Measurements from ENCODE around the gene BLOC1S2.
A peak's percentile ranks its signal among the peaks of the same experiment; 100 is the strongest.

BLOC1S2 gene

GRCh38 chr10:100267239-100268104 is 19.0 kb downstream of the BLOC1S2 start, which contains the start of gene CWF19L1:
Gene CWF19L1 (minus strand): TSS chr10:100267638. CDS start chr10:100267593, 45 bp downstream.
- Mint-ChIP-seq H3K4me3 (peak within 1 kb of the TSS; percentile 100), H3K36me3 (ENCODE audit: low read depth) (peaks cover 33% of the 10 kb centered on the region)
- intact Hi-C loops (cut with micrococcal nuclease) = no loop called here

DNA sequence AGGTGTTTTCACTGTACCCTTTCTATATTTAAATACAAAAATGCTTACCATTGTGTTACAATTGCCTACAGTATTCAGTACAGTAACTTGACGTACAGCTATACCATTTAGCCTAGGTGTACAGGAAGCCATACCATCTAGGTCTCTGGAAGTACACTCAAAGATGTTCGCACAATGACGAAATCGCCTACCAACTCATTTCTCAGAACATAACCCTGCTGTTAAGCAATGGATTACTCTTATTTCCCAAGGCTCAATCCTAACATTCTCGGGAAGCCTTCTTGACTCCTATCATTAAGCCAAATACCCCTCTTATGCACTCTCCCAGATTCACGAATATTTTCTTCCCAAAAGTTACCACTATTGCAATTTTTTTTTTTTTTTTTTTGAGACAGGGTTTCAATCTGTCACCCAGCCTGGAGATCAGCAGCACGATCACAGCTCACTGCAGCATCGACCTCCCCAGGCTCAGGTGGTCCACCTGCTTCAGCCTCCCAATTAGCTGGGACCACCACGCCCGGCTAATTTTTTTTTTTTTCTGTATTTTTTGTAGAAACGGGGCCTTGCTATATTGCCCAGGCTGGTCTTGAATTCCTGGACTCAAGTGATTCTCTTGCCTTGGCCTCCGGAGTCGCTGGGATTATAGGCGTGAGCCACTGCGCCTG is 20.5 kb downstream of the BLOC1S2 start:
- Mint-ChIP-seq H3K27me3 (no peaks in the 10 kb centered on the region), H3K4me1 (ENCODE audit: low read depth) (peaks cover 35% of the 10 kb centered on the region), H3K36me3 (ENCODE audit: low read depth) (peaks cover 42% of the 10 kb centered on the region), H3K27ac (peak overlapping the region; percentile 98), H3K9me3 (no peaks in the 10 kb centered on the region), H3K4me3 (peak overlapping the region; percentile 36)
- intact Hi-C loops (cut with micrococcal nuclease) = no loop called here

More at GRCh38 chr10:100267239-100268104, 19.0 kb downstream of the BLOC1S2 start, which contains the start of gene CWF19L1:
- Mint-ChIP-seq H3K27me3 (no peaks in the 10 kb centered on the region), H3K27ac (peak within 1 kb of the TSS; percentile 98), H3K9me3 (no peaks in the 10 kb centered on the region), H3K4me1 (ENCODE audit: low read depth) (peaks cover 30% of the 10 kb centered on the region)

GRCh38 chr10:100254191-100254590 is 32.3 kb downstream of the BLOC1S2 start:
- Mint-ChIP-seq H3K4me3 (no peak overlapping the region), H3K27ac (peak overlapping the region; percentile 81), H3K9me3 (no peaks in the 10 kb centered on the region), H3K36me3 (ENCODE audit: low read depth) (peaks cover 80% of the 10 kb centered on the region), H3K4me1 (ENCODE audit: low read depth) (peaks cover 61% of the 10 kb centered on the region), H3K27me3 (no peaks in the 10 kb centered on the region)
- intact Hi-C loops (cut with micrococcal nuclease) = no loop called here

- Mint-ChIP-seq H3K36me3 (ENCODE audit: low read depth) (peaks cover 80% of the 10 kb centered on the region), H3K27me3 (no peaks in the 10 kb centered on the region)
These were observed 33.4 kb downstream of the BLOC1S2 start for GRCh38 chr10:100253041-100253440.

DNA sequence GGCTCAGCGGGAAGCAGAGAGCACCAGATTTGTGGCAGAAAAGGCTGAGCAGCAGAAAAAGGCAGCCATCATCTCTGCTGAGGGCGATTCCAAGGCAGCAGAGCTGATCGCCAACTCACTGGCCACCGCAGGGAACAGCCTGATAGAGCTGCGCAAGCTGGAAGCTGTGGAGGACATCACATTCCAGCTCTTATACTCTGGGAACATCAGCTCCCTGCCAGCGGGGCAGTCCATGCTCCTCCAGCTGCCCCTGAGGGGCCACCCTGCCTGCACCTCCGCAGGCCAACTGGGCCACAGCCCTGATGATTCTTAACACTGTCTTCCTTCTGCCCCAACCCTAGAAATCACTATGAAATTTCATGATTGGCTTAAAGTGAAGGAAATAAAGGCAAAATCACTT is 37.7 kb downstream of the BLOC1S2 start:
- Mint-ChIP-seq H3K36me3 (ENCODE audit: low read depth) (peaks cover 84% of the 10 kb centered on the region), H3K27ac (no peak overlapping the region), H3K27me3 (no peaks in the 10 kb centered on the region), H3K9me3 (no peaks in the 10 kb centered on the region), H3K4me3 (no peak overlapping the region), H3K4me1 (ENCODE audit: low read depth) (peaks cover 9% of the 10 kb centered on the region)
- intact Hi-C loops (cut with micrococcal nuclease) = no loop called here

More at GRCh38 chr10:100253041-100253440, 33.4 kb downstream of the BLOC1S2 start:
- intact Hi-C loops (cut with micrococcal nuclease) = no loop called here
- H3K4me1 Mint-ChIP-seq (ENCODE audit: low read depth) = peaks cover 49% of the 10 kb centered on the region
- no peak overlapping the region for H3K4me3 Mint-ChIP-seq
- peak overlapping the region; percentile 81 for H3K27ac Mint-ChIP-seq
- no peaks in the 10 kb centered on the region for H3K9me3 Mint-ChIP-seq

DNA sequence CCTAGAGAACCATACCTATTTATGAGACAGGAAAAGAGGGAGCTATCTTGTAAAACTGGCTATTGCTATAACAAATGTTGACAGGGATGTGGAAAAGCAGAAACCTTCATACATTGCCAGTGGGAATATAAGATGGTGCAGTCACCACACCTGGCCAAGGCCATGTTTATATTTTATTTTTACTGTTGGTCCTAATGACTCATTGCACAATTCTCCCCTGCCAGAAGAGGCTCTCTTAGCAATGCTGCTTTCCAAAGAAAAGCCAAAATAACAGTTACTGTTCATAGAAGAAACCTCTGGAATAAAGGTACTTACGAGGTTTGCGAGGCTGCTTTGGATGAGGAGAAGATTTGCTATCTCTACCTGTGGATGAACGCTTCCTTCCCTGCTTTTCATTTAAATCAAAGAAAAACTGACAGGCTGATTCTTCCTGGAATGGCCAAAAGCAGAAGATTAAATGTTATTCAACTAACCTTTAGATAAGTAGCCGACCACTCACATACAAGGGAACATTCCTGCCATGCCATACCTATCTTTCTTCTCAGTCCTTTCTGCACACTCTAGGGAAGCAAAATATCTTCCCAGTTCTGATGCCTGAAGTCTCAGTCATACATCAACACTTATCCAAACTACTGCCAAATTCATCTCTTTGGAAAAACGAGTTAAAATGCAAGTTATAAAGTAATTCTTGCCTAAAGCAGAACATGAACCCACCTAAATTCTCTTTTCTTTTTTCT is 40.8 kb downstream of the BLOC1S2 start:
- no peaks in the 10 kb centered on the region for H3K4me1 Mint-ChIP-seq (ENCODE audit: low read depth)
- H3K27me3 Mint-ChIP-seq = no peaks in the 10 kb centered on the region
- peaks cover 98% of the 10 kb centered on the region for H3K36me3 Mint-ChIP-seq (ENCODE audit: low read depth)
- no peaks in the 10 kb centered on the region for H3K9me3 Mint-ChIP-seq
- H3K27ac Mint-ChIP-seq = no peak overlapping the region
- no peak overlapping the region for H3K4me3 Mint-ChIP-seq
- intact Hi-C loops (cut with micrococcal nuclease) = no loop called here

DNA sequence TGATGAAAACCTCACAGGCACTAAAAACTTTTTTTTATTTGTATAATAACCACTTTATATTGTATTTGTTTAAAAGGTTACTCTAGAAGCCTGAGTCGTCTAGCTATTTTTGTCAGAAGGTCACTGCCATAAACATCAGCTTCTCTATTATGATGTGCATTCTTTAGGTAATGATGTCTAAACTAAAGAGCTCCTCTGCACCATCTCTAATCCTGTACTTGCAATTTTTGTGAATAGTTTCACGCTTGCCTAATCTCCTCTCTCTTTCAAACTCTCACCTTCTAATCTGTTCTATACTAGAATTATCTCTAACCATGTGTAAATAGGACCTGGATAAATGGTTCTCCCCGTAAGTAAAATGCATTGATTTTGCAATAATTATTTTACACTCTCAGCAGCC is 46.6 kb downstream of the BLOC1S2 start:
- Mint-ChIP-seq H3K4me3 (no peak overlapping the region), H3K9me3 (no peaks in the 10 kb centered on the region), H3K27me3 (no peaks in the 10 kb centered on the region), H3K36me3 (ENCODE audit: low read depth) (peaks cover 100% of the 10 kb centered on the region), H3K4me1 (ENCODE audit: low read depth) (peaks cover 11% of the 10 kb centered on the region), H3K27ac (peak overlapping the region; percentile 17)
- intact Hi-C loops (cut with micrococcal nuclease) = no loop called here

GRCh38 chr10:100238429-100238828 is 48.1 kb downstream of the BLOC1S2 start:
- H3K36me3 Mint-ChIP-seq (ENCODE audit: low read depth) = peaks cover 99% of the 10 kb centered on the region
- intact Hi-C loops (cut with micrococcal nuclease) = no loop called here
- H3K4me3 Mint-ChIP-seq = no peak overlapping the region
- H3K27ac Mint-ChIP-seq = peak overlapping the region; percentile 59
- H3K4me1 Mint-ChIP-seq (ENCODE audit: low read depth) = peaks cover 11% of the 10 kb centered on the region
- no peaks in the 10 kb centered on the region for H3K9me3 Mint-ChIP-seq
- no peaks in the 10 kb centered on the region for H3K27me3 Mint-ChIP-seq

DNA sequence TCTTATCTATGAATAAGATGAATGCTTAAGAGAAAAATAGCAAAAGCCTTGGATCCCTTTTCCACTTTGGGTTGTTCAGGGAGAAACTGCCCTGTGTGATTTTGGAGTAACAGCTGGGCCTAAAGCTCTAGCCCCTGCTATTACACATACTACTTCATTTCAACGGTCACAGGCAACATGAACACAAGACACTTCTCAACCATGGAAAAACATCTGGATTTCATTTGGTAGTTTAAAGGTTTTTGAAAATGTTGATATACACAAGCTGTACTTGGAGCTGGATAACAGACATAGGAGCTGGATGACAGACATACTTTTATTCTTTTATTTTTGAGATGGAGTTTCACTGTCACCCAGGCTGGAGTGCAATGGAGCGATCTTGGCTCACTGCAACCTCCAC is 54.4 kb downstream of the BLOC1S2 start:
- Mint-ChIP-seq H3K36me3 (ENCODE audit: low read depth) (peaks cover 90% of the 10 kb centered on the region), H3K27me3 (no peaks in the 10 kb centered on the region), H3K4me3 (no peak overlapping the region), H3K4me1 (ENCODE audit: low read depth) (peaks cover 30% of the 10 kb centered on the region), H3K27ac (no peak overlapping the region), H3K9me3 (no peaks in the 10 kb centered on the region)
- intact Hi-C loops (cut with micrococcal nuclease) = no loop called here

DNA sequence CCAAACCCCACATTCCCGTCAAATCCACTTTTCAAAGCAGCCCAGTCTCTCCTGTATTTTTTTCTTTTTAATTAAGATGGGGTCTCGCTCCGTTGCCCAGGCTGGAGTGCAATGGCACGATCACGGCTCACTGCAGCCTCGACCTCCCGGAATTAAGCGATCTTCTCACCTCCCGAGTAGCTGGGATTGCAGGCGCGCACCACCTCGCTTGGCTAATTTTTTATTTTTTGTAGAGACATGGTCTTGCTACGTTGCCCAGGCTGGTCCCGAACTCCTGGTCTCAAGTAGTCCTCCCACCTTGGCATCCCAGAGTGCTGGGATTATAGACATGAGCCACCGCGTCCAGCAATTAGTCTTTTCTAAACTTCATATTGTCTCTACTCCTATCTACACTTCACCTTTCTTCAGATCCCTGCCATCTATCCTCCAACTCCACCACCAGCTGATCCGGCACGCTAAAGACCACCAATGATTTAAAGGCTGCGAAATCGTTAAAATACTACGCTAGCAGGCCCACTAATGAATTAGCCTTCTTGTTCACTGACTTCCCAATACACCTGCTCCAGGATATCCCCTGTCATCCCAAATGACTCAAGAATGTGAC is 56.6 kb downstream of the BLOC1S2 start:
- H3K27me3 Mint-ChIP-seq = no peaks in the 10 kb centered on the region
- H3K4me1 Mint-ChIP-seq (ENCODE audit: low read depth) = peaks cover 35% of the 10 kb centered on the region
- H3K36me3 Mint-ChIP-seq (ENCODE audit: low read depth) = peaks cover 74% of the 10 kb centered on the region
- intact Hi-C loops (cut with micrococcal nuclease) = loop anchor here (1.0 kb wide), 1 partner anchor 44 kb away; the partner anchor contains the start of gene ERLIN1
- peak overlapping the region; percentile 80 for H3K27ac Mint-ChIP-seq
- H3K9me3 Mint-ChIP-seq = no peaks in the 10 kb centered on the region
- peak overlapping the region; percentile 91 for H3K4me3 Mint-ChIP-seq

GRCh38 chr10:100223879-100224278 is 62.6 kb downstream of the BLOC1S2 start:
- no peak overlapping the region for H3K27ac Mint-ChIP-seq
- intact Hi-C loops (cut with micrococcal nuclease) = no loop called here
- H3K4me1 Mint-ChIP-seq (ENCODE audit: low read depth) = peaks cover 23% of the 10 kb centered on the region
- H3K9me3 Mint-ChIP-seq = no peaks in the 10 kb centered on the region
- H3K4me3 Mint-ChIP-seq = no peak overlapping the region
- H3K27me3 Mint-ChIP-seq = no peaks in the 10 kb centered on the region
- peaks cover 74% of the 10 kb centered on the region for H3K36me3 Mint-ChIP-seq (ENCODE audit: low read depth)
